Myocyte (in vitro differentiated cells): ENCODE data around the gene DNAJC5. TPM values are rescaled to one million over a fixed set of nuclear protein-coding genes. Genes with fewer than 3 reads are reported as not detected.
"Not testable (repeated sequence)": the region's sequence is repeated elsewhere in the genome, so short reads cannot be mapped to it uniquely, and the experiment has no call there.

Experiments
- DNase-seq: peaks from one replicate; pipeline ENCODE4 v3.0.0-alpha.2; 2012; ENCODE audit warnings: low read depth
- total RNA-seq: library from RNA; depleted of rRNA; stranded (reverse); fragments of >200 nt; gene quantifications from 2 replicates; pipeline ENCODE4 v1.2.3, GENCODE V29; 2014

DNAJC5 gene
- total RNA-seq, 1 donor from 2014 or later, result 49.3 TPM

DNA sequence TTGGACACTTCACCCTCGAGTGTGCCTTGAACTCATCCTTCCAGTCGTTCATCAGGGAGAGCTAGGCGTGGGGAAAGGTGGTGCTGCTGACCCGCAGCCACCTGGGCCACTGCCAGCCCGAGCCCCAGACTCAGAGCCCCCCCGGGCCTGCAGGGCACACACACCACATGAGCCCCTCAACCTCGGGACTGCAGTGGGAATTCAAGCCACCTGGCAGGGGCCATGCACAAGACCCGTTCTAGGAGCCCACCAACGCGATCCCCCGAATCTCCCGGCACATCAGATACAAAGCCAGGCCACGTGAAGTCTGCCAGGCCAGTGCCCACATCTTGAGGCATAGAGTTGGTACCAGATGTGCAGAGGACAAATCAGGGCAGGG, 72.0 kb downstream of the DNAJC5 start:
- no peak for DNase-seq

DNA sequence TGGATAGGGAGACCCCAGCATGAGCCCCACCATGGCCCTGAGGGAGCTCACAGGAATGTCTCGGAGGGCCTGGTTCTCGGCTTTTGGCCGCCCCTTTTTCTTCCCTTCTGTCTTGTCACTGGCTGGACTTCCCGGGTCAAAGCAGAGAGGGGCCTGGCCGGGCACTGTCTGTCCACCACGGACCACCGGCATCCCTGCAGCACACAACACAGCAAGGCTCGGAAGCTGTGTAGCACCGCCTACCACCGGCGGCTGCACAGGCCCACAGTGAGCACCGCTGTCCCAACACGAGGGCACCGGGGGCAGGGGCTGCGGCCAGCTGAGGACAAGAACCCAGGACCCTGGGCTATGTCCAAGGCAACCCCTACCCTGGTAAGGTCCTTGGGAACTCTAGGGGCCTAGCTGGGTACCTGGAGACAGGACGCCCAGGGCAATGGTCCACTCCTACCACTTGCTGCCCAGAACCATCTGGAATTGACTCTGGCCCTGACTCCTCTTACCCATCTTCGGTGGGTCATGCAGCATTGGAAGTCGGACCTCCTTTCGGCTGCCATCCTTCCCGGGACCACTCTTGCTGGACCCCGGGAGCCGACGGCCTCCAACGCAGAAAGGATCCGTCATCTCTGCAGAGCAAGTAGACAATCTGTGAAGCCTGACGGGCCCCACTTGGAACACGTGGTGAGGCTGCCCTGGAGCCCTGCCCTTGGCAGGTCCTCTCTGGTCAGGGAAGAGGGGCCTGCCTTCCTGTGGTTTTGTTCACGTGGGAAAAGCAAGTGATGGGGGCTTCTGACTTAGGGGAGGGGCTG, 72.6 kb downstream of the DNAJC5 start:
- DNase-seq, result no peak

DNA sequence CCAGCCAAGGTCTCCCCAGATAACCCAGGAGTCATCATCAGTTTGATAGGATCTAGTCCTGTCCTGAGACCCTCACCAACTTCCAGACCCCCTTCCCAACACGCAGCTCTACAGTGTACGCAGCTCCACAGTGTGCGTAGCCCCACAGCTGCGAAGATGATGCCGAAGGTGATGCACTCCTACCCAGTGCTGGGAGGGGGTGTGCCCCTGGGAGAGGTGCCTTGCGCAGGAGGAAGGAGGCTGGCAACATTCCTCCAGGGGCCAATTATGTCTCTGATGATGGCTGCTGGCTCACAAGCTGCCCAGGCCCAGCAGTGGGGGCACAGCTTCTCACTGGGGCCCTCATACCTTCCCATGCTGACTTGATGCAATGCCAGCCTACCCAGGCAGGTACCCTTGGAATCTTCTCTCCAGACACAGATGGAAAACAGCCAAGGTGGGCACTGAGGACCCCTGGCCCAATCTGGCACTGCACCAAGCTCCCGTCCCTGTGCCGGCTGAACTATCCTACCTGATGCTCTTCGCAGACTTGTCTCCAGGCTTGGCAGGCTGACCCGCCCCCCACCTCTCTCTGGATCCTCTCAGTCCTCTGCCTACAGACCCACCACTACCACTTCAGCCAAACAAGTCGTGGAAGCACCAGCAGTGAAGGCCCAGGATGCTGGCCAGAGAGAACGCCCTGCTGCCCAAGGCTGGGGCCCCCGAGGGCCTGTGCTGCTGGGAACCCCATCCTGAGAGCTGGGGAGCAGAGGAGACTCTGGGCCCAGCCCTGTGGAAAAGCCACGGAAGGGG, 73.4 kb downstream of the DNAJC5 start:
- DNase-seq, result no peak

DNA sequence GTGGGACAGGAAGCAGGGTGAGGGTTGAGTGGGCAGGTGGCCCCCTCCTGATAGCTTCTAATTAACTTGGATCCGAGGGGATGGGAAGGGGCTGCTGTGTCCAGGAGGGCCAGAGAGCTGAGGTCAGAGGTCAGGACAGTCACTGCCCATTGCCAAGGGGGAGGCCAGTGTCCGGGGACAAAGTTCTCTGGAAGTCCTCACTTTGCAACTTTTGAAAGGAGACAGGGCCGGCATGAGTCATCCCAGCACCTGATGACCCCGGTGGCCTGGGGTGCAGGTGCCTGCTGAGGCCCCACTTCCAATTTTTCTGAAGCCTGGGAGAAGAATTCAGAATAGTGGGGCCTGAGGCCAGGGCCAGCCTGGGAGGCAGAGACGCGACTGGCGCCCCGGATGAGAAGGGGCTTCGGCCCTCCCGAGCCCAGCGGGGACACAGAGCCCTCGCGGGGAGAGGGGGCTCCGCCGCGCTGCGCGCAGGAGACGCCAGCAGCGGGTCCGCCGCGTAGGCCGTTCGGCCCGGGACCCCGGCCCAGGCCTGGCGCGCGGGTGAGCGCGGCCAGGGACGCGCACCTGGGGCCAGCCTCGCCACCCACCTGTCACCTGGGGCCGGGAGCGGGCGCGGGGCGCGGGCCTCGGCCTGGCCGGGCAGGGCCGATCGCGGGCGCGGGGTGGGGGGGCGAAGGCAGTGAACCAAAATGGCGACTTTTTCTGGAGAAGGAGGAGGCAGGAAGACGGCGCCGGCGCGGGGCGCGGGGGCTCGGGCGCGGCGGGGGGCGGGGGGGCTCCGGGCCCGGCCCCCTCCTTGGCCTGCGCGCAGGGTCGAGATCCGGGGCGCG, 74.2 kb downstream of the DNAJC5 start:
- DNase-seq, result no peak

DNA sequence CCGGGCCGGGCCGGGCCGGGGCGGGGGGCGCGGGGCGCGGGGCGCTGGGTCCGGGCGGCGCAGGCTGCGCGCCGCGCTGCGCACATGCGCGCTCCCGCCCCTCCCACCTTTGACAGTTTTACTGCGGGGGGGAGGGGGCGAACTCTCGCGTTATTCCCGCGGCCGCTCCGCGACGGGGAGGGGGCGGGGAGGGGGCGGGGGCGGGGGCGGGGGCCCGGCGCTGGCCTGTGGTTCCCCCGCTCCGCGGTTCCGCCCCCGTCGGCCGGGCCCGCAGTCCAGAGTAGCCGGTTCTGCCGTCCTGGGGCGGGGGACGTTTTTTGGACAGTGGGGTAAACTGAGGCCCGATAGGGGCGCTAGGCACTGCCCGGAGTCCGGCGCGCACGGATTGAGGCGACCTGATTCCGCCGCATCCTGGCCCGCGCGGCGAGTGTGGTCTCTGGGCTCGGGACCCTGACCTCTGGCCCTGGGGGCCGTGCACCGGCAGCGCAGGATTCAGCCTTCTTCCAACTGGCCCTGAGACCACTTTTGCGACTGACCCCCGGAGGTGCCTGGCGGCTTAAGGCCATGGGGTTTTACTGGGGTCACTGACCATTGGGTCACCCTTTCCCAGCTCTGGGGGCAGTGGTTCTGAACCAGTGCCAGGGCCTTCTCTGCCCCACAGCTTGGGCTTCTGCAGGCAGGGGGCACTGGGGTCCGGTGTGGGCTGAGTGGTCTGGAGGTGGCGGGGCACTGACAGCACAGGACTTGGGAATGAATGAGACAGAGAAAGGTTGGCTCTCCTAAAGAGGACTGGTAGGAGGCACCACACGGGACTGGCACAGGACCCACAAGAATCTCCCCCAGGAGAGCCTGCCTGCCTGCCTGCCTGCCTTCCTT, 75.2 kb downstream of the DNAJC5 start, which contains the start of gene ZNF512B:
TSS of gene ZNF512B (minus strand) at position 93 of the 876 bp plus-strand sequence. CDS start 1,980 bp downstream, outside the sequence.
- DNase-seq, result peak; percentile 70

DNA sequence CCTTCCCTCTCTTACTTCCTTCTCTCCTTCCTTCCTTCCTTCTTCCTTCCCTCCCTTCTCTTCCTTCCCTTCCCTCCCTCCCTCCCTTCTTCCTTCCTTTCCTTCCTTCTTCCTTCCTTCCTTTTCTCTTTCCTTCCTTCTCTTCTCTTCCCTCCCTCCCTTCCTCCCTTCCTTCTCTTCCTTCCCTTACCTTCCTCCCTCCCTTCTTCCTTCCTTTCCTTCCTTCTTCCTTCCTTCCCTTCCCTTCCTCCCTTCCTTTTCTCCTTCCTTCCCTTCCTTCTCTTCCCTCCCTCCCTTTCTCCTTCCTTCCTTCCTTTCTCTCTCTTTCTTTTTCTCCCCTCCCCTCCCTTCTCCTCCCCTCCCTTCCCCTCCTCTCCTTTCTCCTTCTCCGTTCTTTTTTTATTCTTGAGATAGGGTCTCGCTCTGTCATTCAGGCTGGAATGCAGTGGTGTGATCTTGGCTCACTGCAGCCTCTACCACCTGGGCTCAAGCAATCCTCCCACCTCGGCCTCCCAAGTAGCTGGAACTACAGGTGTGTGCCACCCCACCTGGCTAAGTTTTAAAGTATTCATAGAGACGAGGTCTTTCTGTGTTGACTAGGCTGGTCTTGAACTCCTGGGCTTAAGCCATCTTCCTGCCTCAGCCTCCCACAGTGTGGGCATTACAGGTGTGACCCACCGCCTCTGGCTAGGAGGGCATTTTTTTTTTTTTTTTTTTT, 75.9 kb downstream of the DNAJC5 start:
- no peak for DNase-seq

DNA sequence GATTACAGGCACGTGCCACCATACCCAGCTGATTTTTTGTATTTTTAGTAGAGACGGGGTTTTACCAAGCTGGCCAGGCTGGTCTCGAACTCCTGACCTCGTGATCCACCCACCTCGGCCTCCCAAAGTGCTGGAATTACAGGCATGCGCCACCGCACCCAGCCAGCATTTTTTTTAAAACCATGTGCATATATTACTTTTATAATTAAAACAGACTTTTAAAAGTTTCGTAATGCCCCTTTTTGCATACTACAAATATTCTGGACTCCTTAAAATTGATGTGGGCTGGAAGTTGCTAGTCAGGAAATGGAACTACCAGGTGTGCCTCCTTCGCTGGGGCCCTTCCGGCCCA, 77.0 kb downstream of the DNAJC5 start:
- not testable (repeated sequence) for DNase-seq

DNA sequence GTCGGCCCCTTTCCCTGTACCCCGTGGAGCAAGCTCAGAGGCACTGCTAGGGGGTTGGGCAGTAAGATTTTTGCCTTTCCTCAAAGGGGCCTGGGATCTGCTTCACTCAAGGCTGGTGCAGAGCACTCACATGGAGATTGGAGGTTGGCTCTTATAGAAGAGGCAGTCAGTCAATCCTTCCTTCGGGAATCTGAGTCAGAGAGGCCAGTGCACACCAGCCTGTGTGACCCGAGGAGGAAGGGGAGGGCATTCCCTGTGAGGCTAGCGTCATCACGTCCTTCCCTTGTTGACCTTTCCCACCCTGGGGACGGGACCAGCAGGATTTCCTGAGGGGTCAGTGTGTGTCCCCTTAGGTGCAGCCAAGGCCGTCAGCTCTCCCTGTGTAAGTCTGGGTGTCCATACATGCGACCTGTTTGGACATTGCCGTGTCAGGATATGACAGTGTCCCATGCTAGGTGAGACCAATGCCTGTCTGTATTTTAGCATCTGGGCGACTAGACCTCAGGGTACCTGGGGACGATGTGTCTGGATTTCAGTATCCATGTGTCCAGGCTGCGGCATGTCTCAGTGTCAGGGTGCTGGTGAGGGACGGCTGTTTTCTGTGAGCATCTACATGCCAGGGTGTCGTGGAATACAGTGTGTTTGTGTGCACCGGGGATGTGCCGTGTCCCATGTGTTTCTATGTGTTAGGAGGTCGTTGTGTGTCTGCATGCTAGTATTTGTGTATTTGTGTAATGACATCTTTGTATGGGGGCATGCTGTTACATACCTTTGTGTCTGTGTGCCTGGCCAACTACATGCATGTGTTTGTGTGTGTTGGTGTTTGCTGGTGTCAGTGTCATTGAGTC, 77.6 kb downstream of the DNAJC5 start:
- no peak for DNase-seq

DNA sequence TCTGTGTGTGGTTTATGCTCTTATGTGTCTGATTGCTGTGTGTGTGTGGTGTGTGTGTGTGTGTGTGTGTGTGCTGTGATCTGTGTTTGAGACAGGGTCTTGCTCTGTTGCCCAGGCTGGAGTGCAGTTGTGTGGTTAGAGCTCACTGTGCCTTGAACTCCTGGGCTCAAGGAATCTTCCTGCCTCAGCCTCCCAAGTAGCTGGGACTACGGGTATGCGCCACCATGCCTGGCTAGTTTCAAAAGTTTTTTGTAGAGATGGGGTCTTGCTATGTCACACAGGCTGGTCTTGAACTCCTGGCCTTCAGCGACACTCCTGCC, 78.2 kb downstream of the DNAJC5 start:
- DNase-seq, result no peak

DNA sequence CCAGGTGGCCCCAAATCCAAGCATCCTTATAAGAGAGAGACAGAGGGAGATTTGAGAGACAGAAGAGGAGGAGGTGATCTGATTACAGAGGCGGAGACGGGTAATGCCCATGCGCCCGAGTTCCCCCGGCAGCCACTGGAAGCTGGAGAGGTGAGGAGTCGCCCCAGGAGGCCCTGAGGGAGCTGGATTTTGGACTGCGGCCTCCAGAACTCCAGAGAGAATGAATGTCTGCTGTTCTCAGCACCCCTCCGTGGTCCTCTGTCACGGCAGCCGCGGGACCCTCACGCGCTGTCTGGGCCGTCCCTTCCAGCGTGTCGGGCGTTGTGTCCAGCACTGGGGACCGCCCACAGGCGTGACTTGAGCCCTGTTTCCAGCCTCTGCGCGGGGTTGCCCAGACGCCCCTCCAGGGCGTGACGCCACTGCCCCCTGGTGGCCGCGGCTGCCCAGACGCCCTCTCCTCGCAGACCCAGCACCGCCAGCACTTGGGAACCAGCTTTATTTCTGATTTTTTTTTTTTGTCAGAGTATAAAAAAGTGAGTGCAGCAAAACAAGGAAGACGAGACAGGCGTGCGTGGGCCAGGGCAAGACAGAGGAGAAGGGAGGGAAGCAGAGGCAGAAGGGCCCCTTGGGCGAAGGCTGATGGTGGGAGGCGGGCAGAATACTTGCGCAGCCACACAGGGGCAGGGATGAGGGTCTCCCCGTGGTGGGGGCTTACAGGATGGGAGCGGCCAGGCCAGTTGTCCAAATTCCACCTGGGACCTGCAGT, 78.9 kb downstream of the DNAJC5 start:
- peak; percentile 86 for DNase-seq

DNA sequence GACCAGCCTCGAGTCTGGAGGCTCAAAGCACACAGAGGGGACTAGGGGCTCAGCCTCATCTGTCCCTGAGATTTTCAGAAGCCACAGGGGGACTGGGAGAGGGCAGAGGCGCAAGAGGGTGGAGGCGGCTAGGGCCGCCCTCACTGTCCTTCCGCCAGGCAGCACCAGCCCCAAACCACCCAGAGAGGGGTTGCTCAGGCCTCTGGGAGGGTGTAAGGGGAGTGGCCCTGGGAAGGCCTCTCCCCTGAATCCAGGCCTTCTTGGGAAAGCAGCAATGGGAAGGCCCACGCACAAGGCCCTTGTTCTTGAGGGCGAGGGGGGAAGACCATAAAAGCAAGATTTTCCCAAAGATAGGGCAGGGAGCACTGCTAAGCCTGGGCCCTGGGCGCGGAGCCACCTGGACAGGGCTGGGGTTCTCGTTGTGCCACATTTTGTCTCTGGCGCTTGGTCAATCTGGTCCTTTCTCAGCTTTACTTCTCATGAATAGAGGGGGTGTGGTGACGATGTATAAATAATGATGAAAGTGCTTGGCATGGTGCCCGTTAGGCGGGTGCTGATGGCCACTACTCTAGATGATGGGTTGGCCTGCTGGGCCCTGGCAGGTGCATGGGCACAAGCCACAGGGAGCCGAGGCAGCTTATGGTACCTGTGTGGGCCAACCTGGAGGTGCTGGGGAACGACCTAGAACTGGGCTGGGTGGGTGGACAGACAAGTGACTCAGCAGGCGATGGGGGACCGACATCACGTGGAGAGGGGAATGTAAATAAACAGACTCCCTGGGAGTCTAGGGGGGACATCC, 79.7 kb downstream of the DNAJC5 start:
- DNase-seq, result no peak

DNA sequence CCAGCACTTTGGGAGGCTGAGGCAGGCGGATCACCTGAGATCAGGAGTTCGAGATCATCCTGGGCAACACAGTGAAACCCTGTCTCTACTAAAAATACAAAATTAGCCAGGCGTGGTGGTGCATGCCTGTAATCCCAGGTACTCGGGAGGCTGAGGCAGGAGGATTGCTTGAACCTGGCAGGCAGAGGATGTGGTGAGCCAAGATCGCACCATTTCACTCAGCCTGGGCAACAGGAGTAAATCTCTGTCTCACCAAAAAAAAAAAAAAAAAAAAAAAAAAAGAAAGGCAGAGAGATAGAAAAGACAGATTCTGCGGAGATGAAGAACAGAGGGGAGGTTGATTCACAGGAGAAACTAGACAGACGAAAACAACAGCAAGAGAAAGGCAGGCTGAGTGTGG, 81.6 kb downstream of the DNAJC5 start:
- not testable (repeated sequence) for DNase-seq

DNA sequence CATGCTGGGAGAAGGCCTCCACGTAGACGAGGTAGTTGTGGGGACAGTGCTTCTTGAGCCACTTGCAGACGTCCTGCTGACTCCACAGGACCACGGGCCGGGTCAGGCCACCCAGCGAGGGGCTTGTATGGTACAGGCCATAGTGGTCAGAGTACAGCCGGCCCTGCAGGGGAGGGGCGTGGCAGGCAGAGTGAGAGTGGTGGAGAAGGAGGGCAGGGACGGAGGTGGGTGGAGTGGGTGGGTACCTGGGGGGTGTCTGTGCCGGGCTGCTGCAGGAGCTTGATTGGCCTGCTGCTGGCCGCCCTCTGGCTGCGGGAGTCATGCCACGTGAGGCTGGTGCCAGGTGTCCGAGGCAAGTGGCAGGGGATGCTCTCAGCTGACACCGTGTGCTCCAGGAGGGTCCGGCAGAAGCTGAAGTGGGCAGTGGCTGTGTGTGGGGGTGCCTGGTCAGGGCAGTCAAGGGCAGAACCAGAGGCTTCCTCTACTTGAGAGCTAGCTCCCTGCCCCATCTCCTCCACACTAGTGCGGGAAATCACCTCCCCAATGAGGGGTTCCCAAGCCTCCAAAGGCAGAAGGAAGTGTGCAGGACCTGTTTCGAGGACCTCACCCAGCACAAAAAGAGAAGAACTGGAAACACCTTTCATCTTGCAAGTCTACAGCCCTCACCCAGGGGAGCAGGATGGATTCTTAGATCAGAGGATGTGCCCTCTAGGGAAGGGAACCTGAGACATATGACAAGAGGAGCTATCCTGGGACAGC, 82.2 kb downstream of the DNAJC5 start:
- no peak for DNase-seq

DNA sequence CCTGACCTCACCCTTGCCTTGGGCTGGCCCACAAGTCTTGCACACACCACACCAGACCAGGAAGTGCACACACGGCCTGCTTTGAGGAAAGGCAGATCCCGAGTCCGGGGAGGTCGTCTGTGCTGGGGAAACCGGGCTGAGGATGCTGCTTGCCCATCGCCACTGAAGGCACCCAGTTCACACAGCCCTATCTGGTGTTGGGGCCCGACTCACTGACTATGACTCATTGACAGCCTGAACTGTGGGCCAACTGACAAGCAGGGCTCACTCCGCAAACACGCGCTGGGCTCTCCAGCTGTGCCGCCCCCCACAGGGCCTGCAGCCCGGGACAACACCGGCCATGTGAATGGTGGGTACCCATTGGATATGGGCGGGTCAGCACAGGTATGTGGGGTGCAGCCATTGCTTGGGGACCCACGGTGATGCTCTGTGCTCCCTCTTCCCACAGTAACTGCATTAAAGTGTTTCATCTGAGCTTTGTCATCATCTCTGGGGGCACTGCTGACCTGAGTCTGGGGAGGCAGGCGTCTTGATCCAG, 82.9 kb downstream of the DNAJC5 start:
- DNase-seq, result peak; percentile 65

DNA sequence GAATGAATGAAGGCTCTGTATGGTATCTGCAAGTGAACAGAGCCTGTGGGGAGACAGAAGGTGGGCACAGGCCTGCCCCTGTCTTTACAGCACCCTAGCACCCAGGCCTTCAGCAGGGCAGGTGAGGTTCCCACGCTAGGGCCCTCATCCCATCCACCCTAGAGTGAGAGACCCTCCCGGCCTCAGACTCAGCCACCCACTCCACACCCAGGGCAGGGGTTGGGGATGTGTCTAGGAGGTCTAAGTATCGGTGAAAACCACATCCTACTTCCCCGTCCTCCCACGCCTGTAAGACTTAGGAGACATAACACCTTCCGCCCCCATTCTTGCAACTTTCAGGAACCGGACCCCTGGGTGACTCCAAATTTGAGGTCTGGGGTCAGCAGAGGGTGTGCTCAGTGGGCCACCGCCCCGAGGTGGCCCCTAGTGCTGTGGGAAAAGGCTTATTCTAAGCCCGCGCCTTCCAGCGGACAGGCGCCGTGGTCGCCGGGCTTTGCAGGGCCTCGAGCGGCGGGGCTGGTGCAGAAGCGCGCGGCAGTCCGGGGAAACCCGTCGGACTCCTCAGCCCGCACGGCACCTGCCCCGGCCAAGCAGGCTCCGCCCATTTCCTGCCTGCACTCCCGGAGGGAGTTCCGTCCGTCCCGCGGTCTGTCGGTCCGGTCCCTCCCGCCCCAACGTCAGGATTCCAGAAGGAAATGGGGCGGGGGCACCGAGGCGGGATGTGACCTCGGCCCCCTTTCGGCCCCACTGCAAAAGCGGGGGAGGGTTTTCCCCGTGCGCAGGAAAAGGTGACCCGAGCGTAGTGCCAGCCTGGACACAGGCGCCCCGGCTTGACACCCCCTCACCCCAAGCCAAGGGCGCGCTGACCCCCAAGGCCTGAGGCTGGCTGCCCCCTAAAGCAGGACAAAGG, 83.6 kb downstream of the DNAJC5 start:
- peak; percentile 49 for DNase-seq

DNA sequence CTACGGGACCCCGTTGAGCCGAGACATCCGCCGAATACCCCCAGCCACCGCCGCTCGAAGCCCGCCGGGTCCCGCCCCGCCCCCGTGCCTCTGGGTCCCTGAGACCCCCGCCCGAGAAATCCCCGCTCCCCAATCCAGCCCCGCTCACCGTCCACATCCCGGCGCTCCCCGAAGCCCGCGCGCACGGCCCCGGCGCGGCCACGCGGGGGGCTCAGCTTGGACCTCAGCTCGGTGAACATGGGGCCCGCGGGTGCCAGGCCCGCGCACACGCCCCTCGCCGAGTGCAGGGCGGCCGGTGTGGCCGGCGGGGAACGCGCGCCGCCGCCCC, 84.3 kb downstream of the DNAJC5 start:
- no peak for DNase-seq
